ENCODE data around the gene FGD2.

- TF ChIP-seq CTCF (conservative IDR thresholded peaks at IDR 0.05; ENCODE audit: low read depth in 2 of 2) (no peak), JUNB (IDR thresholded peaks at IDR 0.05; ENCODE audit: unreplicated experiment) (no peak), EZH2 (IDR thresholded peaks at IDR 0.05; ENCODE audit: low read depth, unreplicated experiment) (no peak), POLR2AphosphoS5 (IDR thresholded peaks at IDR 0.05; ENCODE audit: low read depth) (no peak), ZNF114 (CRISPR knock-in tag; IDR thresholded peaks at IDR 0.05) (no peak), REST (IDR thresholded peaks at IDR 0.05; ENCODE audit: unreplicated experiment) (no peak), CREB1 (CRISPR knock-in tag; IDR thresholded peaks at IDR 0.05; ENCODE audit: low read depth) (no peak), EZH2phosphoT487 (IDR thresholded peaks at IDR 0.05; ENCODE audit: unreplicated experiment) (no peak), ZNF331 (CRISPR knock-in tag; IDR thresholded peaks at IDR 0.05; ENCODE audit: low read depth) (no peak), STAT1 (IDR thresholded peaks at IDR 0.05; ENCODE audit: unreplicated experiment) (no peak), NANOG (IDR thresholded peaks at IDR 0.05; ENCODE audit: borderline replicate concordance) (no peak)
- TF ChIP-seq, protein P1, sequence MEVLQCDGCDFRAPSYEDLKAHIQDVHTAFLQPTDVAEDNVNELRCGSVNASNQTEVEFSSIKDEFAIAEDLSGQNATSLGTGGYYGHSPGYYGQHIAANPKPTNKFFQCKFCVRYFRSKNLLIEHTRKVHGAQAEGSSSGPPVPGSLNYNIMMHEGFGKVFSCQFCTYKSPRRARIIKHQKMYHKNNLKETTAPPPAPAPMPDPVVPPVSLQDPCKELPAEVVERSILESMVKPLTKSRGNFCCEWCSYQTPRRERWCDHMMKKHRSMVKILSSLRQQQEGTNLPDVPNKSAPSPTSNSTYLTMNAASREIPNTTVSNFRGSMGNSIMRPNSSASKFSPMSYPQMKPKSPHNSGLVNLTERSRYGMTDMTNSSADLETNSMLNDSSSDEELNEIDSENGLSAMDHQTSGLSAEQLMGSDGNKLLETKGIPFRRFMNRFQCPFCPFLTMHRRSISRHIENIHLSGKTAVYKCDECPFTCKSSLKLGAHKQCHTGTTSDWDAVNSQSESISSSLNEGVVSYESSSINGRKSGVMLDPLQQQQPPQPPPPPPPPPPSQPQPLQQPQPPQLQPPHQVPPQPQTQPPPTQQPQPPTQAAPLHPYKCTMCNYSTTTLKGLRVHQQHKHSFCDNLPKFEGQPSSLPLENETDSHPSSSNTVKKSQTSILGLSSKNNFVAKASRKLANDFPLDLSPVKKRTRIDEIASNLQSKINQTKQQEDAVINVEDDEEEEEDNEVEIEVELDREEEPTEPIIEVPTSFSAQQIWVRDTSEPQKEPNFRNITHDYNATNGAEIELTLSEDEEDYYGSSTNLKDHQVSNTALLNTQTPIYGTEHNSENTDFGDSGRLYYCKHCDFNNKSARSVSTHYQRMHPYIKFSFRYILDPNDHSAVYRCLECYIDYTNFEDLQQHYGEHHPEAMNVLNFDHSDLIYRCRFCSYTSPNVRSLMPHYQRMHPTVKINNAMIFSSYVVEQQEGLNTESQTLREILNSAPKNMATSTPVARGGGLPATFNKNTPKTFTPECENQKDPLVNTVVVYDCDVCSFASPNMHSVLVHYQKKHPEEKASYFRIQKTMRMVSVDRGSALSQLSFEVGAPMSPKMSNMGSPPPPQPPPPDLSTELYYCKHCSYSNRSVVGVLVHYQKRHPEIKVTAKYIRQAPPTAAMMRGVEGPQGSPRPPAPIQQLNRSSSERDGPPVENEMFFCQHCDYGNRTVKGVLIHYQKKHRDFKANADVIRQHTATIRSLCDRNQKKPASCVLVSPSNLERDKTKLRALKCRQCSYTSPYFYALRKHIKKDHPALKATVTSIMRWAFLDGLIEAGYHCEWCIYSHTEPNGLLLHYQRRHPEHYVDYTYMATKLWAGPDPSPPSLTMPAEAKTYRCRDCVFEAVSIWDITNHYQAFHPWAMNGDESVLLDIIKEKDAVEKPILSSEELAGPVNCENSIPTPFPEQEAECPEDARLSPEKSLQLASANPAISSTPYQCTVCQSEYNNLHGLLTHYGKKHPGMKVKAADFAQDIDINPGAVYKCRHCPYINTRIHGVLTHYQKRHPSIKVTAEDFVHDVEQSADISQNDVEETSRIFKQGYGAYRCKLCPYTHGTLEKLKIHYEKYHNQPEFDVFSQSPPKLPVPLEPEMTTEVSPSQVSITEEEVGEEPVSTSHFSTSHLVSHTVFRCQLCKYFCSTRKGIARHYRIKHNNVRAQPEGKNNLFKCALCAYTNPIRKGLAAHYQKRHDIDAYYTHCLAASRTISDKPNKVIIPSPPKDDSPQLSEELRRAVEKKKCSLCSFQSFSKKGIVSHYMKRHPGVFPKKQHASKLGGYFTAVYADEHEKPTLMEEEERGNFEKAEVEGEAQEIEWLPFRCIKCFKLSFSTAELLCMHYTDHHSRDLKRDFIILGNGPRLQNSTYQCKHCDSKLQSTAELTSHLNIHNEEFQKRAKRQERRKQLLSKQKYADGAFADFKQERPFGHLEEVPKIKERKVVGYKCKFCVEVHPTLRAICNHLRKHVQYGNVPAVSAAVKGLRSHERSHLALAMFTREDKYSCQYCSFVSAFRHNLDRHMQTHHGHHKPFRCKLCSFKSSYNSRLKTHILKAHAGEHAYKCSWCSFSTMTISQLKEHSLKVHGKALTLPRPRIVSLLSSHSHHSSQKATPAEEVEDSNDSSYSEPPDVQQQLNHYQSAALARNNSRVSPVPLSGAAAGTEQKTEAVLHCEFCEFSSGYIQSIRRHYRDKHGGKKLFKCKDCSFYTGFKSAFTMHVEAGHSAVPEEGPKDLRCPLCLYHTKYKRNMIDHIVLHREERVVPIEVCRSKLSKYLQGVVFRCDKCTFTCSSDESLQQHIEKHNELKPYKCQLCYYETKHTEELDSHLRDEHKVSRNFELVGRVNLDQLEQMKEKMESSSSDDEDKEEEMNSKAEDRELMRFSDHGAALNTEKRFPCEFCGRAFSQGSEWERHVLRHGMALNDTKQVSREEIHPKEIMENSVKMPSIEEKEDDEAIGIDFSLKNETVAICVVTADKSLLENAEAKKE (CRISPR knock-in tag; IDR thresholded peaks at IDR 0.05), result no peak
- TF ChIP-seq, protein P2, sequence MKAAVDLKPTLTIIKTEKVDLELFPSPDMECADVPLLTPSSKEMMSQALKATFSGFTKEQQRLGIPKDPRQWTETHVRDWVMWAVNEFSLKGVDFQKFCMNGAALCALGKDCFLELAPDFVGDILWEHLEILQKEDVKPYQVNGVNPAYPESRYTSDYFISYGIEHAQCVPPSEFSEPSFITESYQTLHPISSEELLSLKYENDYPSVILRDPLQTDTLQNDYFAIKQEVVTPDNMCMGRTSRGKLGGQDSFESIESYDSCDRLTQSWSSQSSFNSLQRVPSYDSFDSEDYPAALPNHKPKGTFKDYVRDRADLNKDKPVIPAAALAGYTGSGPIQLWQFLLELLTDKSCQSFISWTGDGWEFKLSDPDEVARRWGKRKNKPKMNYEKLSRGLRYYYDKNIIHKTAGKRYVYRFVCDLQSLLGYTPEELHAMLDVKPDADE (IDR thresholded peaks at IDR 0.05), result no peak
Observed at GRCh38 chr6:36963451-36964290, 41.8 kb upstream of the FGD2 start.
